Measurements from ENCODE around the gene HAVCR2. TPM values are rescaled to one million over a fixed set of nuclear protein-coding genes. Genes with fewer than 3 reads are reported as not detected.

The HAVCR2 gene
- total RNA-seq, 1 donor from 2014 or later, result 4.4 TPM

GRCh38 chr5:157121709-157122108 is 12.9 kb upstream of the HAVCR2 start:
- no peak overlapping the region for H3K27ac ChIP-seq
- no peak for TF ChIP-seq POLR2AphosphoS5 (IDR thresholded peaks at IDR 0.05; ENCODE audit: insufficient read depth in 1 of 2, low read depth in 1 of 2)
- TF ChIP-seq CTCF (IDR thresholded peaks at IDR 0.05), result no peak
- TF ChIP-seq POLR2A (IDR thresholded peaks at IDR 0.05), result no peak
- H3K4me3 ChIP-seq, result no peak overlapping the region
- intact Hi-C loops (cut with DNase I), result no loop called here
- H3K9me3 ChIP-seq, result no peaks in the 10 kb centered on the region
- no peaks in the 10 kb centered on the region for H3K27me3 ChIP-seq
- no peak for DNase-seq (ENCODE audit: extremely low spot score in 2 of 2)
- H3K36me3 ChIP-seq, result no peaks in the 10 kb centered on the region
- H3K4me1 ChIP-seq, result no peaks in the 10 kb centered on the region

GRCh38 chr5:157120102-157120501 is 11.3 kb upstream of the HAVCR2 start:
- Histone ChIP-seq H3K4me1 (no peaks in the 10 kb centered on the region), H3K9me3 (no peaks in the 10 kb centered on the region), H3K36me3 (no peaks in the 10 kb centered on the region), H3K27ac (no peak overlapping the region), H3K27me3 (no peaks in the 10 kb centered on the region), H3K4me3 (no peak overlapping the region)
- TF ChIP-seq POLR2A (IDR thresholded peaks at IDR 0.05), result no peak
- TF ChIP-seq CTCF (IDR thresholded peaks at IDR 0.05), result no peak
- TF ChIP-seq POLR2AphosphoS5 (IDR thresholded peaks at IDR 0.05; ENCODE audit: insufficient read depth in 1 of 2, low read depth in 1 of 2), result no peak
- DNase-seq (ENCODE audit: extremely low spot score in 2 of 2), result no peak
- intact Hi-C loops (cut with DNase I), result no loop called here

GRCh38 chr5:157116483-157116954 is 7.7 kb upstream of the HAVCR2 start:
- TF ChIP-seq POLR2AphosphoS5 (IDR thresholded peaks at IDR 0.05; ENCODE audit: insufficient read depth in 1 of 2, low read depth in 1 of 2) (no peak), CTCF (IDR thresholded peaks at IDR 0.05) (no peak), POLR2A (IDR thresholded peaks at IDR 0.05) (no peak)
- H3K9me3 ChIP-seq, result no peaks in the 10 kb centered on the region

GRCh38 chr5:157115502-157115901 is 6.7 kb upstream of the HAVCR2 start:
- Histone ChIP-seq H3K27me3 (no peaks in the 10 kb centered on the region), H3K27ac (no peak overlapping the region), H3K36me3 (no peaks in the 10 kb centered on the region), H3K9me3 (no peaks in the 10 kb centered on the region), H3K4me3 (no peak overlapping the region), H3K4me1 (no peaks in the 10 kb centered on the region)
- intact Hi-C loops (cut with DNase I), result no loop called here
- TF ChIP-seq POLR2AphosphoS5 (IDR thresholded peaks at IDR 0.05; ENCODE audit: insufficient read depth in 1 of 2, low read depth in 1 of 2) (no peak), POLR2A (IDR thresholded peaks at IDR 0.05) (no peak), CTCF (IDR thresholded peaks at IDR 0.05) (no peak)
- no peak for DNase-seq (ENCODE audit: extremely low spot score in 2 of 2)

More at GRCh38 chr5:157116483-157116954, 7.7 kb upstream of the HAVCR2 start:
- Histone ChIP-seq H3K36me3 (no peaks in the 10 kb centered on the region), H3K4me3 (no peak overlapping the region), H3K27me3 (no peaks in the 10 kb centered on the region), H3K27ac (no peak overlapping the region), H3K4me1 (no peaks in the 10 kb centered on the region)
- intact Hi-C loops (cut with DNase I), result no loop called here
- no peak for DNase-seq (ENCODE audit: extremely low spot score in 2 of 2)

GRCh38 chr5:157115012-157115411 is 6.2 kb upstream of the HAVCR2 start:
- intact Hi-C loops (cut with DNase I), result no loop called here
- H3K9me3 ChIP-seq, result no peaks in the 10 kb centered on the region

More at GRCh38 chr5:157115012-157115411, 6.2 kb upstream of the HAVCR2 start:
- Histone ChIP-seq H3K27me3 (no peaks in the 10 kb centered on the region), H3K36me3 (no peaks in the 10 kb centered on the region), H3K27ac (no peak overlapping the region), H3K4me1 (no peaks in the 10 kb centered on the region), H3K4me3 (no peak overlapping the region)
- DNase-seq (ENCODE audit: extremely low spot score in 2 of 2), result no peak
- TF ChIP-seq CTCF (IDR thresholded peaks at IDR 0.05), result no peak
- TF ChIP-seq POLR2AphosphoS5 (IDR thresholded peaks at IDR 0.05; ENCODE audit: insufficient read depth in 1 of 2, low read depth in 1 of 2), result no peak
- TF ChIP-seq POLR2A (IDR thresholded peaks at IDR 0.05), result no peak
